Astrocyte of the hippocampus (primary cell): ENCODE measurements around the gene UQCC5.
A peak's percentile ranks its signal among the peaks of the same experiment; 100 is the strongest.
"Not testable (repeated sequence)": the region's sequence is repeated elsewhere in the genome, so short reads cannot be mapped to it uniquely, and the experiment has no call there.

ENCODE experiments used
- DNase-seq: peaks from one replicate; pipeline ENCODE4 v3.0.0; 2011; ENCODE audit warnings: low read depth, low spot score

Gene UQCC5

DNA sequence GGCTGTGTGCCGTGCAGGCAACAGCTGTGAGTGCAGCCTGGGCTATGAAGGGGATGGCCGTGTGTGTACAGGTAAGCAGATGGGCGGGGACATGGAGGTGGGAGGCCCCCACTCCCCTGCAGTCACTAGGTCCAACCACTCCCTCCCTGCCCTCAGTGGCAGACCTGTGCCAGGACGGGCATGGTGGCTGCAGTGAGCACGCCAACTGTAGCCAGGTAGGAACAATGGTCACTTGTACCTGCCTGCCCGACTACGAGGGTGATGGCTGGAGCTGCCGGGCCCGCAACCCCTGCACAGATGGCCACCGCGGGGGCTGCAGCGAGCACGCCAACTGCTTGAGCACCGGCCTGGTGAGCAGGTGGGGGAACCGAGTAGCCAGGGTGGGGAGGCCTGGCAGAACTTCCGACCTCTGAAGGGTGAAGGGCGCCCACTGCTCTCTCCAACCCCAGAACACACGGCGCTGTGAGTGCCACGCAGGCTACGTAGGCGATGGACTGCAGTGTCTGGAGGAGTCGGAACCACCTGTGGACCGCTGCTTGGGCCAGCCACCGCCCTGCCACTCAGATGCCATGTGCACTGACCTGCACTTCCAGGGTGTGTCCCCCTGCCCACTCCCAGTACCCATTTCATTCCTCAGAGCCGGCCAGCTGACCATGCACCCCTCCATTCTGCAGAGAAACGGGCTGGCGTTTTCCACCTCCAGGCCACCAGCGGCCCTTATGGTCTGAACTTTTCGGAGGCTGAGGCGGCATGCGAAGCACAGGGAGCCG is 14.3 kb upstream of the UQCC5 start:
- DNase-seq: no peak

- no peak for DNase-seq
Measured at GRCh38 chr3:52522651-52523251, 13.7 kb upstream of the UQCC5 start.

DNA sequence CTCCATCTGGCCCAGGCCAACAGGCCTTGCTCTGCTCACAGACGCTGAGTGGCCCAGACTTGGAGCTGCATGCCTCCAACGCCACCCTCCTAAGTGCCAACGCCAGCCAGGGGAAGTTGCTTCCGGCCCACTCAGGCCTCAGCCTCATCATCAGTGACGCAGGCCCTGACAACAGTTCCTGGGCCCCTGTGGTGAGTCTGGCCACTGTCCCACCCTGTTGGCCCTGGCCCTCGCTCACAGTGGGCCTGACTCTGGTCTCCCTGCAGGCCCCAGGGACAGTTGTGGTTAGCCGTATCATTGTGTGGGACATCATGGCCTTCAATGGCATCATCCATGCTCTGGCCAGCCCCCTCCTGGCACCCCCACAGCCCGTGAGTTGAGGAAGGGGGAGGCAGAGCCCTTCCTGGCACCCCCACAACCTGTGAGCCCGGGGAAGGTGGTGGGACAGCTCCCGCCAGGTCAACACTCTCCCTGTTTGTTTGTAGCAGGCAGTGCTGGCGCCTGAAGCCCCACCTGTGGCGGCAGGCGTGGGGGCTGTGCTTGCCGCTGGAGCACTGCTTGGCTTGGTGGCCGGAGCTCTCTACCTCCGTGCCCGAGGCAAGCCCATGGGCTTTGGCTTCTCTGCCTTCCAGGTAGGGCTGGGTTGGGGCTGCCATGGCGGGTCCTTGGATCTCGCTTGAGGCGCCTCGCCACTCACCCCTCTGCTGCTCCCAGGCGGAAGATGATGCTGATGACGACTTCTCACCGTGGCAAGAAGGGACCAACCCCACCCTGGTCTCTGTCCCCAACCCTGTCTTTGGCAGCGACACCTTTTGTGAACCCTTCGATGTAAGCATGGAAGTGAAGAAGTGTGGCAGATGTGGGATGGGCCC is 12.8 kb upstream of the UQCC5 start:
- DNase-seq: no peak

DNA sequence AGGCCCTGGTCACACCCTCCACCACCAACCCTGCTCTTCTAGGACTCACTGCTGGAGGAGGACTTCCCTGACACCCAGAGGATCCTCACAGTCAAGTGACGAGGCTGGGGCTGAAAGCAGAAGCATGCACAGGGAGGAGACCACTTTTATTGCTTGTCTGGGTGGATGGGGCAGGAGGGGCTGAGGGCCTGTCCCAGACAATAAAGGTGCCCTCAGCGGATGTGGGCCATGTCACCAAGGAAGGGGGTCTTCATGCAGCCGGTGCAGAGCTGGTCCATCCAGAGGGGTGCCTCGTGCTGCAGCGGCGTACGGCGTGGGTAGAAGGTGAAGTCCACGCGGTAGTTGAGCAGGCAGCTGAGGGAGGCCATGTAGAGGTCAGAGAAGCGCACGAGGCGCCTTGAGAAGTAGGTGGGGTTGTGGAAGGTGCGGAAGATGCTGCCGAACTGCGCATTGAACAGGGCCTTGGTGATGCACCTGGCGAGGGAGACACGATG is 12.1 kb upstream of the UQCC5 start:
- DNase-seq: no peak

DNA sequence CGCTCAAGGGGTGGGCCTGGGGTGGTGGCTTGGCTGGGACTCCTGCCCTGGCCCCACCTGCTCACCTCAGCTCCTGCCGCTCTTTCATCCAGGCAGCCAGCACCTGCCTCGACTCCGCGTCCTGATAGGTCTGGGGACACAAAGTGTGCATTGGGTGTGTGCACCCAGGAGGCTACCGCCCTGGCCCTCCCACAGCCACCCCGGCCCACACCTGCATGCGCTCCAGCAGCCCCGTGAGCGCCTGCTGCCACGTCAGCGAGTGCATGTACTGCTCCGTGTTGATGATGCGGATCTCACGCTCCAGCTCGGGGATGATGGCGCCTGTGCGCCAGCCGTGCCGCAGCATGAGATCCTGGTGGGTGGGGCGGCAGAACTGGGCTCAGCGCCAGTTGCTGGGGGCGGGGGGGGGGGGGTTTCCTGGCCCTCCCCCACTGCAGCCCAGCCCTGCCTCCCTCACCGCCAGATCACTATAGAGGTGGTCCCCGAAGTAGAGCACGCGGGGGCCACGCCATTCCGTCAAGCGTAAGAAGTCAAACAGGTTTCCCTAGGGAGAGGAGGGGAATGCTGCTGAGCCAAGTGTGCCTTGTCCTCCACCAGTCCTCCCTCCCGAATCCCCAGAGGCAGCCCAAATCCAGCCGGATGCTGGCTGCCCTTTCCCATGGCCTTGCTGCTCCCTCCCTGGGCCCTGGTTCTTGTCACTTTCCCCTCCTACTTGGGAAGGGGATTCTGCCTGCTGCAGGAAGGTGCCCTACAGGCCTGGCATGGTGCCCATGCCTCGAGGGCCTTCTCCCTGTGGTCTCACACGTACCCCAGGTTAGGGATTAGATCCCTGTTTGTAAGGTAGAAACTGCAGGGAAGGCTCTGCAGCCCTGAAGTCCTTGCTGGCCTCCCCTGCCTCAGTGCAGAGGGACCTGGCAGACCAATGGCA is 11.4 kb upstream of the UQCC5 start:
- DNase-seq: no peak

DNA sequence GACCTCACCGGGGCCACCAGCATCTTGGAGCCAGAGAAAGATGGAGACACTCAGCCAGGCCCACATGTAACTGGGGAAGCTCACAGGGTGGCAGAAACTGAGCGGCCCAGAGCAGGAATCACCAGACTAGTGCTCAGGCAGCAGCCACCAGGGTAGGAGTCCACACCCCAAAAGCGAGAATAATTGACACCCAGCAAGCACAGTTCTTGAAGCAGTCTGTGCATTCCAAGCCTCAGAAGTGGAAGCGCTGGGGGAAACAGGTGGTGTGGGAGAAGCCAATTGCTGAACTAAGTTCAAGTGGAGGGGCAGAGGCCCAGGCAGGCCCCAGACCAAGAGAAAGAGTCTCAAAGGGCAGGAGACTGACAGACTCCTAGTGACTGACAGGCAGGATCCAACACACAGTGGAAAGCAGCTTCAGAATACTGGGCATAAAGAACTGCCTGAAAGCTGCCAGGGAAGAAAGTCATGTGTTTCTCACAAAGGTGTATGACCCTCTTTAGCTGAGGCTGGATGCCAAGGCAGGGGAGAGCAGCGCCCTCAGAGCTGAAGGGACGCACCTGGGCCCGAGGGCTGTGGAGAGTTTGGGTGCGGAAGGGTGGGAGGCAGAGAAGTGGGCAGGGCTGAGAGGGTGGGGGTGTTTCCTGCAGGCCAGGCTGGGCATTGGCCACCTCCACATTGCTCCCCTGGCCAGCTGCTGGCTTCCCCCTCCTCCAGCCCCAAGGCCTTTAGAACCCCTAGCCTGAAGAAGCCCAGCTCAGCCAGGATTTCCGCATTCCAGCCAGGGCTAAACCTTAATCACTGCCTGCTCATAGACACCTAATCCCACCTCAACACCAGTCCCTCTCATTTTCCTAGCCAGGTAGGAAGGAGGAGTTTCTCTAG is 10.5 kb upstream of the UQCC5 start:
- DNase-seq: no peak

DNA sequence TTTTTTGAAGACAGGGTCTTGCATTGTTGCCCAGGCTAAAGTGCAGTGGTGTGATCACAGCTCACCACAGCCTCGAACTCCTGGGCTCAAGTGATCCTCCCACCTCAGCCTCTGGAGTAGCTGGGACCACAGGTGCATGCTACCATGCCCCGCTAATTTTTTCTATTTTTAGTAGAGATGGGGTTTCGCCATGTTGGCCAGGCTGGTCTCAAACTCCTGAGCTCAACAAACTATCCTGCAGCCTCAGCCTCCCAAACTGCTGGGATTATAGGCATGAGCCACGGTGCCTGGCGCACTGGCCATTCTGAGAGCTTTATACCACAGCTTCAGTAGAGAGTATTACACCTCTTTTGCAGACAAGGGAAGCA is 9.8 kb upstream of the UQCC5 start:
- DNase-seq: not testable (repeated sequence)

DNA sequence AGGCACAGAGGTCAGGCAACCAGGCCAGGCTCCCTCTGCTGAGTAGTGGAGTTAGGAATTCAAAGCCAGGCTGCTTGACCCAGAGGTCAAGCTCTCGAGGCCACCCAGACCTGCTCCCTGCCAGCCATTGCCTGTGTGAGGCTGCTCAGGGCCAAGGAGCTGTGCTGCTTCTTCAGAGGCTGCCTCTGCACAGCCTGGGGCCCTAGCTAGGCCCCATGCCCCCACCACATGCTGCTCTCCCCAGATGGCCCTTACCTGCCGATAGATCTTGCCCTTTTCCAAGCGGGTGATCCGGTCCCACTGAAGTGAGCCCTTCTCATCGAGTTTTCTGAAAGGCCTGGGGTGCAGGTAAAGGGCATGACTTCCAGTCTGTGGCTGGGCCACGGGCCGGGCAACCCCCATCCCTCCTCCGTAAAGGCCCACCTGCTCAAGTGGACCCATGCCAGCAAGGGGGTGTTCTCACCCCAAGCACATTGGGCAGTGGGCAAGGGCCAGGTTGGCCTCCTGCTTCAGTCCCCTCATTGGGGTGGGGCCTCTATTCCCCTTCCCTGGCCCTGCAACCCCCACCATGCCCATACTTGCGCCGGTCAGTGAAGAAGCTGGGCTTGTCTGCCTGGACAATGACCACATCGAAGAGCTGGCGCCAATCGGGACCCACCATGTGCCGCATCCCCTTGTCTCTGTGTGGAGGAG is 9.2 kb upstream of the UQCC5 start:
- DNase-seq: no peak

- no peak for DNase-seq
Measured at GRCh38 chr3:52527732-52528585, 8.4 kb upstream of the UQCC5 start.

DNA sequence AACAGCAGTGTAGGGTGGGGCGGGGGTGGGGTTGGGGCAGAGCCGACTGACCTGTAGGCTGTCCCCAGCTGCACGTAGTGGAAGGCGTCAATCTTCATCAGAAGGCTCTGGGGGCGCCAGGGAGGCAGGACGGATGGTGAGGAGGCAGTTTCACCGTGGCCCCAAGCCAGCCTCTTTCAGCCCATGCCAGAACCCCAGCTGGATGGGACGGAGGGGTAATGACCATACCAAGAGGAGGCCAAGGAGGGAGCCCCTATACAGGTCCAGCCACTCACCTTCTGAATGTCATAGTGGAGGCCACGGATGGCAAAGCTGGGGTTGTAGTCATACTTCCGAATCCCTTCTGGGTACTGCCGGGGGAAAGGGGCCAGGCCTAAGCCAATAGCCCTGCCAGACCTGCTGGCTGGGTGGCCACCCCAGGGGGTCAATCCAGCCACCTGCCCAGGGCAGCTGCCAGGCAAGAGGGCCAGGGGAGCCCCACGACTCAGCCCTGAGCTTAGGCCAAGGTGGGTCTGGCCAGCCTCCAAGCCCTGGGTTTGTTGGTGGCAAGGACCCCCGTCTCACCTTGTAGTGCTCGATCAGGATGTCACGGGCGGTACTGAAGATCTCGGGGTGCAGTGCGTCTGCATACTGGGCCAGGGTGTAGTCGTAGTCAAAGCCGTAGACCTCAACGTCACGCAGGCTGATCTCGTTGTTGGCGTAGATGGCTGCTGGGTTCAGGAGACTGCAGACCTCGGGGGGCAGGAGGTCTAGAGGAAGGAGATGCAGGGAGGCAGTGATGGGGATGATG is 7.6 kb upstream of the UQCC5 start:
- no peak for DNase-seq

- peak; percentile 86 for DNase-seq
Measured at GRCh38 chr3:52529376-52530333, 6.8 kb upstream of the UQCC5 start.

DNA sequence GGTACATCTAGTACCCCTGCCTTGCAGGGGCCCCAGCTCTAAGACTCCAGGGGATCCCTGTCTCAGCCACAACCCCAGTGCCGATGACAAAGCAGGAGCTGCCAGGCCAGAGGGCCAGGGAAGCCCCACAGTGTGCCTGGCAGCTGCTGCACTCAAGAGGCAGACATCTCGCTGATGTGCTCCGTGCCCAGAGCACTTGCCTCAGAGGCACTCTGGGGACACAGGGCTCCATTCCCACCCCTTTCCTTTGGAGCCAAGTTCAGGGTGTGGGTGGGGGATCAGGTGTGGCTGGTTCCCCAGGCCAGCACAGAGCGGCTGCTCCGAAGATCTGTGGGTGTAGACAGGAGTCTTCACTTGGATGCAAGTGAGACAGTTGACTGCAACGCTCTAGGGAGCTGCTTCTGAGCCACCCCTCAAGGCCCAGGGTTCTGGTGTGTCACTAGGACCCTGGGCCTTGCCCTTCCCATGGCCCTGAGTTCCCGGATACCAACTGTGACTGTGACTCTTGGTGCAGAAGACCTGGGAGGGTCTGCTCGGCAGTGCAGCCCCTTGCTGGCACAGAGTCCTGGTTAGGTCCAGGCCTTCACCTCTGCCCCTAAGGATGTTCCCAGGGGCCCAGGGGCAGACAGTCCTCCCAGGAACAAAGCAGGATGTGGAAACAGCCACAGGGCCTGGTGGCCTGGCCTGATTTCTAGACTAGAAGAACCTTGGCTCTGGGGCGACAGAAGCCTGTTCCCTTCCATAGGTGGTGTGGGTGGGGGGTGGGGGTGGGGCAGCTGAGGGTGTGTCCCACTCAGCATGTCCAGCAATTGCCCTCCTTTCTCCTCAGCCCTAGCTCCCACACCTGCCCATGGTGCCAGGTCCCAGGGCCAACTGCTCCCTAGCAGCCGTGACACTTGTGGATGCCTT is 5.2 kb upstream of the UQCC5 start:
- DNase-seq: no peak

- no peak for DNase-seq
Measured at GRCh38 chr3:52531860-52532516, 4.4 kb upstream of the UQCC5 start.

DNA sequence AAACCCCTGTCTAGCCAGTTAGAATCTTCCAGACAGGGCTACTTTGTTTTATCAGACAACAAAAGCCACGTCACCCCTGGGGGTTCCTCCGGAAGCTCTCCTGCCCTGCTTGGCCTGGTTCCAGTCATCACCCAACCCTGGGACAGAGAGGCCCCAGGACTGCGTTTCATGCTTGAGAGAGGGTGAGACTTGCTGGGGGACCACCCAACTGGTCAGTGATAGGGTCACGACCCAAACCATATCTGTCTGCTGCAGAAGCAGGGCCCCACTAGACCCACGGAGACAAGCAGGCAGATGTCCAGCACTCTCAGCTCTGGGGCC is 3.9 kb upstream of the UQCC5 start:
- peak; percentile 73 for DNase-seq
